WTC11 (cell line): ENCODE measurements around the gene SLCO2A1. TPM values are rescaled to one million over a fixed set of nuclear protein-coding genes. Genes with fewer than 3 reads are reported as not detected.

Experiments
- ATAC-seq: fragments of 200-7000 bp; cut with Tn5 transposase; 2 replicates; pipeline ENCODE4 v1.10.0; 2021; ENCODE audit warnings: mild to moderate bottlenecking, moderate library complexity
- CTCF ChIA-PET: fragments of 300-600 bp; sonication (Branson Sonifier 250); formaldehyde crosslinking; loops from one replicate; lab custom pipeline; 2021; ENCODE audit warnings: antibody characterized with exemption; lab: Charles Lee
- POLR2A ChIA-PET: fragments of 350-600 bp; sonication (Branson Sonifier 250); formaldehyde crosslinking; loops from one replicate; lab custom pipeline; 2021; ENCODE audit warnings: antibody characterized with exemption; lab: Charles Lee
- DNase-seq: peaks from one replicate; pipeline ENCODE4 v3.0.0; 2021; ENCODE audit warnings: low spot score
- H3K27ac Mint-ChIP-seq: 2 replicates; pipeline ENCODE4 v1.8.0; 2021; ENCODE audit warnings: mixed read lengths
- H3K27me3 Mint-ChIP-seq: 2 replicates; pipeline ENCODE4 v1.8.0; 2021; ENCODE audit warnings: low read depth, mild to moderate bottlenecking, moderate library complexity, mixed read lengths
- H3K36me3 Mint-ChIP-seq: 2 replicates; pipeline ENCODE4 v1.8.0; 2021; ENCODE audit warnings: mixed read lengths
- H3K4me1 Mint-ChIP-seq: 2 replicates; pipeline ENCODE4 v1.8.0; 2022; ENCODE audit warnings: mixed read lengths
- H3K4me3 Mint-ChIP-seq: 2 replicates; pipeline ENCODE4 v1.8.0; 2021; ENCODE audit warnings: mild to moderate bottlenecking, moderate library complexity, mixed read lengths
- H3K9me3 Mint-ChIP-seq: 2 replicates; pipeline ENCODE4 v1.8.0; 2021; ENCODE audit warnings: mixed read lengths
- ATF1 ChIP-seq: sonication (generic); formaldehyde crosslinking; IDR thresholded peaks from 2 replicates; pipeline ENCODE4 v1.8.1; 2023; ENCODE audit warnings: mild to moderate bottlenecking, moderate library complexity, missing genetic modification reagents
- CREB1 ChIP-seq: sonication (generic); formaldehyde crosslinking; IDR thresholded peaks from 2 replicates; pipeline ENCODE4 v1.8.0; 2023; ENCODE audit warnings: mild to moderate bottlenecking, missing genetic modification reagents
- FOXP1 ChIP-seq: sonication (generic); formaldehyde crosslinking; IDR thresholded peaks from 2 replicates; pipeline ENCODE4 v1.8.0; 2022; ENCODE audit warnings: missing genetic modification reagents, mild to moderate bottlenecking, moderate library complexity, borderline replicate concordance
- GRHL2 ChIP-seq: fragments of 250-450 bp; sonication (Bioruptor Pico); IDR thresholded peaks from 2 replicates; pipeline ENCODE4 v1.8.0; 2022; ENCODE audit warnings: mild to moderate bottlenecking, moderate library complexity; ENCODE audit not compliant: insufficient replicate concordance, severe bottlenecking
- GTF2I ChIP-seq: fragments of 250-450 bp; sonication (Bioruptor Pico); conservative IDR thresholded peaks from 2 replicates; pipeline ENCODE4 v1.4.0; 2021; ENCODE audit warnings: mild to moderate bottlenecking
- NFYB ChIP-seq: sonication (generic); formaldehyde crosslinking; conservative IDR thresholded peaks from 2 replicates; pipeline ENCODE4 v1.8.0; 2022; ENCODE audit warnings: low read depth, missing genetic modification reagents
- NR1H2 ChIP-seq: sonication (generic); formaldehyde crosslinking; IDR thresholded peaks from 2 replicates; pipeline ENCODE4 v1.9.0; 2021; ENCODE audit warnings: mild to moderate bottlenecking, moderate library complexity, missing genetic modification reagents
- RORB ChIP-seq: fragments of 250-450 bp; sonication (Bioruptor Pico); IDR thresholded peaks from 2 replicates; pipeline ENCODE4 v1.9.0; 2021; ENCODE audit warnings: mild to moderate bottlenecking
- TCF7 ChIP-seq: sonication (generic); formaldehyde crosslinking; IDR thresholded peaks from 2 replicates; pipeline ENCODE4 v1.8.0; 2022; ENCODE audit warnings: mild to moderate bottlenecking, low read depth, missing genetic modification reagents, moderate library complexity
- TEAD4 ChIP-seq: sonication (generic); formaldehyde crosslinking; IDR thresholded peaks from 2 replicates; pipeline ENCODE4 v1.8.0; 2022; ENCODE audit warnings: mild to moderate bottlenecking, missing genetic modification reagents
- ZBTB21 ChIP-seq: sonication (generic); formaldehyde crosslinking; IDR thresholded peaks from 2 replicates; pipeline ENCODE4 v1.8.1; 2023; ENCODE audit warnings: mild to moderate bottlenecking, missing genetic modification reagents, borderline replicate concordance
- ZNF121 ChIP-seq: sonication (generic); formaldehyde crosslinking; IDR thresholded peaks from 2 replicates; pipeline ENCODE4 v1.8.0; 2023; ENCODE audit warnings: missing genetic modification reagents
- ZNF232 ChIP-seq: sonication (generic); formaldehyde crosslinking; IDR thresholded peaks from 2 replicates; pipeline ENCODE4 v1.8.0; 2022; ENCODE audit warnings: mild to moderate bottlenecking, missing genetic modification reagents
- ZNF263 ChIP-seq: sonication (generic); formaldehyde crosslinking; IDR thresholded peaks from 2 replicates; pipeline ENCODE4 v1.8.1; 2022; ENCODE audit warnings: low read depth, mild to moderate bottlenecking, moderate library complexity, missing genetic modification reagents
- ZNF317 ChIP-seq: sonication (generic); formaldehyde crosslinking; IDR thresholded peaks from 2 replicates; pipeline ENCODE4 v1.8.1; 2023; ENCODE audit warnings: low read depth, mild to moderate bottlenecking, moderate library complexity, missing genetic modification reagents, borderline replicate concordance
- total RNA-seq: library from RNA; stranded (reverse); gene quantifications from 3 replicates; pipeline ENCODE4 v1.2.3, GENCODE V29; 2021
- TF ChIP-seq, protein P1 (sequence below): sonication (generic); formaldehyde crosslinking; IDR thresholded peaks from 2 replicates; pipeline ENCODE4 v1.8.0; 2023; ENCODE audit warnings: mild to moderate bottlenecking, missing genetic modification reagents
- TF ChIP-seq, protein P2 (sequence below): fragments of 250-450 bp; sonication (Bioruptor Pico); IDR thresholded peaks from 2 replicates; pipeline ENCODE4 v1.9.0; 2021; ENCODE audit warnings: moderate library complexity, mild to moderate bottlenecking, inconsistent platforms, borderline replicate concordance
- TF ChIP-seq, protein P3 (sequence below): sonication (generic); formaldehyde crosslinking; conservative IDR thresholded peaks from 2 replicates; pipeline ENCODE4 v1.8.1; 2023; ENCODE audit warnings: mild to moderate bottlenecking, low read depth, missing genetic modification reagents, moderate library complexity
- TF ChIP-seq, protein P4 (sequence below): fragments of 200-600 bp; IDR thresholded peaks from 2 replicates; pipeline ENCODE4 v1.8.0; 2022; ENCODE audit warnings: antibody characterized with exemption
- TF ChIP-seq, protein P5 (sequence below): sonication (generic); formaldehyde crosslinking; IDR thresholded peaks from 2 replicates; pipeline ENCODE4 v1.8.0; 2022; ENCODE audit warnings: mild to moderate bottlenecking, missing genetic modification reagents

Gene SLCO2A1
- total RNA-seq, 1 experiment from 2014 or later = 3.3 TPM

DNA sequence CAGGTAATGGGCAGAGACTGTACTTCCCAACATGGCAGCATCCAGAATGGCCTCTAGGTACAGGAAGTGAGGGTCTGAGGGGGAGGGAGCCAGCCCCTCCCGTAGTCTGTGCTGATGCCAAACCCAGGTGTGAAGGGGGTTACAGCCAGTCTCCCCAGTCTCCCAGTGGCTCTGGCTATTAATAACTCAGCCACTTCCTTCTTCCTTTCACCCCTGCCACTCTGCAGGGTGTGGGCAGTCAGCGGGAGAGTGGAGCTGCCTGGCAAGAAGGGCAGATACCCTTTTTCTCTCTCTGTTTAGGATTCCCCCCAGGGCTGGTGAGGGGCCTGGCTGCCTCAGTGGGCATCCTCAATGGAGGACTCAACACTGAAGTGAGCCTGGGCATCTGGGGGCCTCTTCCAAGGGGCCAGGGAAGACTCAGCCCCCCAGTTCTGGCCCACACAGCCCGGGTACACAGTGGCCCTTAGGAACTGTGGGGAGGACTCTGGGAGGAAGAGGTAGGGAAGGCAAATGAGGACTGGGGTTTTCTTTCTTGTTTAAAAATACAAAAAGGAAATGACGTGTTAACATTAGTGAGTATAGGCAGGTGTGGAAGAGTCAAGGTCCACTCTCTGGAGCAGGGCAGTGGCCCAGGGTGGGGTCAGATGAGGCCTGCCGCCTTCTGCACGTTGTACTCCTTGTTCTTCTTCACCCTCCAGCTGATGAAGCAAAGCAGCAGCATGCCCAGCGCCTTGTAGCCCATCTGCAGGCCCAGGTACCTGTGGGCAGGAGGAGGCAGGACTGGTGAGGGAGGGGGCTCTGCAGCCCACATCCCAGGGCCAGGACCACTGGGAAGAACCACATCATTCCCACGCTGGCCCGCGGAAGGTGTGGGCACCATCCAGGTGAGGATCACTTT, 95.4 kb downstream of the SLCO2A1 start:
- Mint-ChIP-seq H3K9me3 (no peaks in the 10 kb centered on the region), H3K4me1 (peaks cover 9% of the 10 kb centered on the region), H3K27ac (no peak overlapping the region), H3K27me3 (peaks cover 1% of the 10 kb centered on the region), H3K36me3 (no peaks in the 10 kb centered on the region), H3K4me3 (no peak overlapping the region)
- DNase-seq = no peak
- ChIA-PET POLR2A (no interaction called here), CTCF (interaction anchor here (1.5 kb wide), 1 partner anchor 105 kb away, joined by 3 read pairs; no protein-coding TSS in a partner anchor)
- ATAC-seq = no peak
- TF ChIP-seq ATF1 (CRISPR knock-in tag) = no peak
- no peak for TF ChIP-seq RORB (CRISPR knock-in tag)
- no peak for TF ChIP-seq ZNF263 (CRISPR knock-in tag)
- no peak for TF ChIP-seq FOXP1 (CRISPR knock-in tag)
- no peak for TF ChIP-seq ZBTB21
- no peak for TF ChIP-seq TCF7 (CRISPR knock-in tag)
- TF ChIP-seq NFYB (CRISPR knock-in tag) = no peak
- no peak for TF ChIP-seq GTF2I
- TF ChIP-seq ZNF121 (CRISPR knock-in tag) = no peak
- TF ChIP-seq, protein P1, sequence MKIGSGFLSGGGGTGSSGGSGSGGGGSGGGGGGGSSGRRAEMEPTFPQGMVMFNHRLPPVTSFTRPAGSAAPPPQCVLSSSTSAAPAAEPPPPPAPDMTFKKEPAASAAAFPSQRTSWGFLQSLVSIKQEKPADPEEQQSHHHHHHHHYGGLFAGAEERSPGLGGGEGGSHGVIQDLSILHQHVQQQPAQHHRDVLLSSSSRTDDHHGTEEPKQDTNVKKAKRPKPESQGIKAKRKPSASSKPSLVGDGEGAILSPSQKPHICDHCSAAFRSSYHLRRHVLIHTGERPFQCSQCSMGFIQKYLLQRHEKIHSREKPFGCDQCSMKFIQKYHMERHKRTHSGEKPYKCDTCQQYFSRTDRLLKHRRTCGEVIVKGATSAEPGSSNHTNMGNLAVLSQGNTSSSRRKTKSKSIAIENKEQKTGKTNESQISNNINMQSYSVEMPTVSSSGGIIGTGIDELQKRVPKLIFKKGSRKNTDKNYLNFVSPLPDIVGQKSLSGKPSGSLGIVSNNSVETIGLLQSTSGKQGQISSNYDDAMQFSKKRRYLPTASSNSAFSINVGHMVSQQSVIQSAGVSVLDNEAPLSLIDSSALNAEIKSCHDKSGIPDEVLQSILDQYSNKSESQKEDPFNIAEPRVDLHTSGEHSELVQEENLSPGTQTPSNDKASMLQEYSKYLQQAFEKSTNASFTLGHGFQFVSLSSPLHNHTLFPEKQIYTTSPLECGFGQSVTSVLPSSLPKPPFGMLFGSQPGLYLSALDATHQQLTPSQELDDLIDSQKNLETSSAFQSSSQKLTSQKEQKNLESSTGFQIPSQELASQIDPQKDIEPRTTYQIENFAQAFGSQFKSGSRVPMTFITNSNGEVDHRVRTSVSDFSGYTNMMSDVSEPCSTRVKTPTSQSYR (CRISPR knock-in tag) = no peak
- TF ChIP-seq GRHL2 (CRISPR knock-in tag) = no peak
- TF ChIP-seq, protein P2, sequence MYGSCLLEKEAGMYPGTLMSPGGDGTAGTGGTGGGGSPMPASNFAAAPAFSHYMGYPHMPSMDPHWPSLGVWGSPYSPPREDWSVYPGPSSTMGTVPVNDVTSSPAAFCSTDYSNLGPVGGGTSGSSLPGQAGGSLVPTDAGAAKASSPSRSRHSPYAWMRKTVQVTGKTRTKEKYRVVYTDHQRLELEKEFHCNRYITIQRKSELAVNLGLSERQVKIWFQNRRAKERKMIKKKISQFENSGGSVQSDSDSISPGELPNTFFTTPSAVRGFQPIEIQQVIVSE = no peak
- no peak for TF ChIP-seq NR1H2 (CRISPR knock-in tag)
- TF ChIP-seq, protein P3, sequence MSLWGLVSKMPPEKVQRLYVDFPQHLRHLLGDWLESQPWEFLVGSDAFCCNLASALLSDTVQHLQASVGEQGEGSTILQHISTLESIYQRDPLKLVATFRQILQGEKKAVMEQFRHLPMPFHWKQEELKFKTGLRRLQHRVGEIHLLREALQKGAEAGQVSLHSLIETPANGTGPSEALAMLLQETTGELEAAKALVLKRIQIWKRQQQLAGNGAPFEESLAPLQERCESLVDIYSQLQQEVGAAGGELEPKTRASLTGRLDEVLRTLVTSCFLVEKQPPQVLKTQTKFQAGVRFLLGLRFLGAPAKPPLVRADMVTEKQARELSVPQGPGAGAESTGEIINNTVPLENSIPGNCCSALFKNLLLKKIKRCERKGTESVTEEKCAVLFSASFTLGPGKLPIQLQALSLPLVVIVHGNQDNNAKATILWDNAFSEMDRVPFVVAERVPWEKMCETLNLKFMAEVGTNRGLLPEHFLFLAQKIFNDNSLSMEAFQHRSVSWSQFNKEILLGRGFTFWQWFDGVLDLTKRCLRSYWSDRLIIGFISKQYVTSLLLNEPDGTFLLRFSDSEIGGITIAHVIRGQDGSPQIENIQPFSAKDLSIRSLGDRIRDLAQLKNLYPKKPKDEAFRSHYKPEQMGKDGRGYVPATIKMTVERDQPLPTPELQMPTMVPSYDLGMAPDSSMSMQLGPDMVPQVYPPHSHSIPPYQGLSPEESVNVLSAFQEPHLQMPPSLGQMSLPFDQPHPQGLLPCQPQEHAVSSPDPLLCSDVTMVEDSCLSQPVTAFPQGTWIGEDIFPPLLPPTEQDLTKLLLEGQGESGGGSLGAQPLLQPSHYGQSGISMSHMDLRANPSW (CRISPR knock-in tag) = no peak
- no peak for TF ChIP-seq TEAD4 (CRISPR knock-in tag)

DNA sequence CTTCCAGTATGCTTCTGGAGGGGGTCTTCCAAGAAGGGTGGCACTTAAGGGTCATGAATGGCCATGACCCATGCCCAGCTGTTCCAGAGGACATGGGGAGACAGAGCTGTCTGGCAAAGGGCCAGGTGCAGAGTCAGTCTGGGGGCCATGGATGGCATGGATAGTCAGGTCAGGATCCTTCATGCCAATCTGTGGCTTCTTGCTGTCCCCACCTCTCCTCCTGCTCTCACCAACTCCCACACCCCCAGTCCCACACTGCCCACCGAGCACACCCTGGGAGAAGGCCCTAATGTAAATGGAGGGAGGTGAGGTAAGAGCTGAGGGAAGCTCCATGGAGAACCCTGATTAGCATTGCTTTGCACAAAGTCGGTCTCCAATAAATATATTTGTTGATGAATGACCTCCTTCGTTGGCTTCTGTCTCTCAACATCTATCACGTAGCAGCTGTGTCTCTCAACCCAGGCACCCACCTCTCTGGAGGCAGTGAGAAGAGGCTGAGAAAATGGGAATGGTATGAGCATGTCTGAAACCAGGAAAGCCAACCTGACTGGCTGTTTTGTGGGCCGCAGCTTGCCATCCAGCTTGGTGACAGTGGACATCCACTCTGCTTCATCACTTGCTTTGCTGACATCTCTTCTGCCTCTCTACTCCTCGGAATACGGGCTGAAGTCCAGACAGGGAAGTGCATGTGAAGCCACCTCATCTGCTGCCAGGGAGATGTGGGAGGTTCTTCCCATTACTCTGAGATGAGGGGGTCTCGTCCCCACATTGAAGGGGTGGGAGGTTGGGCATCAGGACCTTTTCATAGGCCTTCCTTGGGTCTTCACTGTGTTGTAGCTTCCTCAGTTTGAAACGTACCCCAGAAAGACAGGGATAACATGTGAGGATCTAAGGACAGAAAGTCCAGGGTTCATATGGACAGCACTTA, 96.4 kb downstream of the SLCO2A1 start:
- ChIA-PET POLR2A (no interaction called here), CTCF (interaction anchor here (1.5 kb wide), 1 partner anchor 106 kb away, joined by 3 read pairs; no protein-coding TSS in a partner anchor)
- Mint-ChIP-seq H3K4me1 (peaks cover 9% of the 10 kb centered on the region), H3K36me3 (no peaks in the 10 kb centered on the region), H3K27me3 (peaks cover 11% of the 10 kb centered on the region), H3K9me3 (no peaks in the 10 kb centered on the region), H3K27ac (no peak overlapping the region), H3K4me3 (no peak overlapping the region)
- ATAC-seq (no peak), DNase-seq (no peak)
- TF ChIP-seq FOXP1 (CRISPR knock-in tag) (no peak), ZNF232 (CRISPR knock-in tag) (no peak), CREB1 (CRISPR knock-in tag) (no peak), TEAD4 (CRISPR knock-in tag) (no peak), ZNF317 (CRISPR knock-in tag) (no peak)
- TF ChIP-seq, protein P4, sequence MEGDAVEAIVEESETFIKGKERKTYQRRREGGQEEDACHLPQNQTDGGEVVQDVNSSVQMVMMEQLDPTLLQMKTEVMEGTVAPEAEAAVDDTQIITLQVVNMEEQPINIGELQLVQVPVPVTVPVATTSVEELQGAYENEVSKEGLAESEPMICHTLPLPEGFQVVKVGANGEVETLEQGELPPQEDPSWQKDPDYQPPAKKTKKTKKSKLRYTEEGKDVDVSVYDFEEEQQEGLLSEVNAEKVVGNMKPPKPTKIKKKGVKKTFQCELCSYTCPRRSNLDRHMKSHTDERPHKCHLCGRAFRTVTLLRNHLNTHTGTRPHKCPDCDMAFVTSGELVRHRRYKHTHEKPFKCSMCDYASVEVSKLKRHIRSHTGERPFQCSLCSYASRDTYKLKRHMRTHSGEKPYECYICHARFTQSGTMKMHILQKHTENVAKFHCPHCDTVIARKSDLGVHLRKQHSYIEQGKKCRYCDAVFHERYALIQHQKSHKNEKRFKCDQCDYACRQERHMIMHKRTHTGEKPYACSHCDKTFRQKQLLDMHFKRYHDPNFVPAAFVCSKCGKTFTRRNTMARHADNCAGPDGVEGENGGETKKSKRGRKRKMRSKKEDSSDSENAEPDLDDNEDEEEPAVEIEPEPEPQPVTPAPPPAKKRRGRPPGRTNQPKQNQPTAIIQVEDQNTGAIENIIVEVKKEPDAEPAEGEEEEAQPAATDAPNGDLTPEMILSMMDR = no peak
- TF ChIP-seq, protein P5, sequence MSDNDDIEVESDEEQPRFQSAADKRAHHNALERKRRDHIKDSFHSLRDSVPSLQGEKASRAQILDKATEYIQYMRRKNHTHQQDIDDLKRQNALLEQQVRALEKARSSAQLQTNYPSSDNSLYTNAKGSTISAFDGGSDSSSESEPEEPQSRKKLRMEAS (CRISPR knock-in tag) = no peak
